Measurements from ENCODE around the gene TRIM54. TPM values are rescaled to one million over a fixed set of nuclear protein-coding genes. Genes with fewer than 3 reads are reported as not detected.

TRIM54 gene
- total and polyA plus RNA-seq, 2 donors (not counting 3 experiments of a cell fraction or from before 2014, with no cell fraction given), result 0.51 to 1.7 TPM

DNA sequence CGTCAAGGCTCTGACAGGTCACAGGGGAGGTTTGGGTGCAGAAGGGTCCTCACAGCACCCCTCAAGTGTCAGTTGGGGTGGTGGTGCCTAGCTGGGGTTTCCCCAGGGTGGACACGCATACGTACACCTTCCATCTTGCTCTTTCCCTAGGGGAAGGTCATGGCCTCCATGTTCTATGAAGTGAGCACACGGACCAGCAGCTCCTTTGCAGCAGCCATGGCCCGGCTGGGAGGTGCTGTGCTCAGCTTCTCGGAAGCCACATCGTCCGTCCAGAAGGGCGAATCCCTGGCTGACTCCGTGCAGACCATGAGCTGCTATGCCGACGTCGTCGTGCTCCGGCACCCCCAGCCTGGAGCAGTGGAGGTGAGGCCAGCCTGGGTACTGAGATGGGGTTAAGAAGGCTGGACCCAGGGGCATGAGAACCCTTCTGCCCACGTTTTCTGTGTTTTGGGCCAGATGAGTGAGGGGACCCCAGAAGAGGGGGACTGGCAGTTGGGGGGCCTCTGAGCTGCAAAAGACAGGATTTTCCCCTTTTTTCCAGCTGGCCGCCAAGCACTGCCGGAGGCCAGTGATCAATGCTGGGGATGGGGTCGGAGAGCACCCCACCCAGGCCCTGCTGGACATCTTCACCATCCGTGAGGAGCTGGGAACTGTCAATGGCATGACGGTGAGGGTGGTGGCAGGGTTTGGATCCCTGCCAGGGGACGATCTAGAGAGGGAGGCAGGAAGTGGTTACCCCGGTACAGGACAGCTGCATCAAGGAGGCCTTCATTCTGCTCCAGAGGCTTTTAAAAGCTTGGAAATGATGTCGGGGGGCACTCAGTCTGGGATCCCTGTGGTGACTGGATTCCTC lies 40.2 kb upstream of the TRIM54 start:
- CTCF ChIA-PET, result interaction anchor here (1.0 to 2.4 kb wide), 4 partner anchors 20 to 61 kb away, joined by 3 to 17 read pairs (median 4); partner anchors contain the start of gene SLC30A3

DNA sequence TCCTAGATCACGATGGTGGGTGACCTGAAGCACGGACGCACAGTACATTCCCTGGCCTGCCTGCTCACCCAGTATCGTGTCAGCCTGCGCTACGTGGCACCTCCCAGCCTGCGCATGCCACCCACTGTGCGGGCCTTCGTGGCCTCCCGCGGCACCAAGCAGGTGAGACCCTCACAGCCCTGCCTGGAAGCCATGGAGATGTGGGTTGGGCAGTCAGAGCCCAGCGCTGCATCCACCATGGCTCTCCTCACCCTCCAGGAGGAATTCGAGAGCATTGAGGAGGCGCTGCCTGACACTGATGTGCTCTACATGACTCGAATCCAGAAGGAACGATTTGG lies 39.6 kb upstream of the TRIM54 start:
- DNase-seq (ENCODE audit: low read depth, low spot score) (no peak), FAIRE-seq (no peak)
- Histone ChIP-seq H2AFZ (ENCODE audit: low read depth, low read length) (no peak overlapping the region), H3K4me3 (replicated peaks in 1 of 3; ENCODE audit: insufficient read depth in 1 of 3, low read depth in 1 of 3, low read length in 3 of 3) (no peak overlapping the region), H3K4me2 (ENCODE audit: insufficient read depth, low read length) (no peak overlapping the region), H3K9me1 (replicated peaks; ENCODE audit: control insufficient read depth, extremely low read depth, insufficient read depth, low read length) (no peaks in the 10 kb centered on the region), H3K79me2 (ENCODE audit: control insufficient read depth, insufficient read depth, low read length) (no peaks in the 10 kb centered on the region), H3K27me3 (ENCODE audit: control insufficient read depth in 2 of 2, insufficient read depth in 2 of 2, low read length in 2 of 2) (no peaks in the 10 kb centered on the region), H3K4me1 (ENCODE audit: control insufficient read depth, extremely low read depth, insufficient read depth, low read length) (no peaks in the 10 kb centered on the region), H3K27ac (ENCODE audit: insufficient read depth, low read depth, low read length) (no peak overlapping the region), H3K36me3 (ENCODE audit: control insufficient read depth in 2 of 2, extremely low read depth in 1 of 2, insufficient read depth in 2 of 2, low read length in 2 of 2) (peaks cover 27 to 63% of the 10 kb centered on the region in 2 experiments), H3K9ac (replicated peaks; ENCODE audit: extremely low read depth, insufficient read depth, low read length) (no peak overlapping the region), H3K9me3 (replicated peaks; ENCODE audit: control insufficient read depth, insufficient read depth, low read length) (no peaks in the 10 kb centered on the region), H4K20me1 (replicated peaks; ENCODE audit: control insufficient read depth, extremely low read depth, insufficient read depth, low read length) (no peaks in the 10 kb centered on the region)
- intact Hi-C loops (cut with micrococcal nuclease), result no loop called here
- BruUV-seq (replicated peaks), result no TSS peak
- dilution Hi-C loops (cut with MboI; ENCODE audit: extremely low pct_ligation_motif_present, low sequenced_read_pairs), result no loop called here
- no peak for TF ChIP-seq CTCF (IDR thresholded peaks at IDR 0.05; ENCODE audit: extremely low read depth in 1 of 2, insufficient read depth in 1 of 2, low read depth in 1 of 2, low read length in 2 of 2)
- TF ChIP-seq MYC (IDR thresholded peaks at IDR 0.05; ENCODE audit: low read depth, low read length), result no peak
- no peak for TF ChIP-seq JUN (IDR thresholded peaks at IDR 0.05; ENCODE audit: borderline replicate concordance, insufficient read depth, insufficient read length, low read depth)
- no peak for TF ChIP-seq GATA2 (IDR thresholded peaks at IDR 0.05; ENCODE audit: insufficient read depth, insufficient read length, low read depth, low read length)
- TF ChIP-seq POLR2AphosphoS5 (IDR thresholded peaks at IDR 0.05; ENCODE audit: insufficient read depth, low read depth, low read length), result no peak
- TF ChIP-seq EZH2 (IDR thresholded peaks at IDR 0.05; ENCODE audit: borderline replicate concordance, low read depth, low read length, severe bottlenecking), result no peak
- no peak for TF ChIP-seq MAX (IDR thresholded peaks at IDR 0.05; ENCODE audit: insufficient read depth, insufficient read length)
- TF ChIP-seq POLR2A (IDR thresholded peaks at IDR 0.05; ENCODE audit: low read depth, low read length), result no peak
- no peak for TF ChIP-seq FOS (IDR thresholded peaks at IDR 0.05; ENCODE audit: borderline replicate concordance, insufficient read depth, low read length)
- ChIA-PET POLR2A (no interaction called here), CTCF (interaction anchor here (1.0 to 2.4 kb wide), 4 partner anchors 20 to 61 kb away, joined by 3 to 17 read pairs (median 4); partner anchors contain the start of gene SLC30A3)

More for the DNA sequence above, 40.2 kb upstream of the TRIM54 start:
- Histone ChIP-seq H3K4me1 (ENCODE audit: control insufficient read depth, extremely low read depth, insufficient read depth, low read length) (no peaks in the 10 kb centered on the region), H4K20me1 (replicated peaks; ENCODE audit: control insufficient read depth, extremely low read depth, insufficient read depth, low read length) (no peaks in the 10 kb centered on the region), H2AFZ (ENCODE audit: low read depth, low read length) (no peak overlapping the region), H3K27me3 (ENCODE audit: control insufficient read depth in 2 of 2, insufficient read depth in 2 of 2, low read length in 2 of 2) (no peaks in the 10 kb centered on the region), H3K36me3 (ENCODE audit: control insufficient read depth in 2 of 2, extremely low read depth in 1 of 2, insufficient read depth in 2 of 2, low read length in 2 of 2) (peaks cover 29 to 66% of the 10 kb centered on the region in 2 experiments), H3K79me2 (ENCODE audit: control insufficient read depth, insufficient read depth, low read length) (no peaks in the 10 kb centered on the region), H3K9ac (replicated peaks; ENCODE audit: extremely low read depth, insufficient read depth, low read length) (no peak overlapping the region), H3K27ac (ENCODE audit: insufficient read depth, low read depth, low read length) (no peak overlapping the region), H3K4me2 (ENCODE audit: insufficient read depth, low read length) (no peak overlapping the region), H3K9me3 (replicated peaks; ENCODE audit: control insufficient read depth, insufficient read depth, low read length) (no peaks in the 10 kb centered on the region), H3K9me1 (replicated peaks; ENCODE audit: control insufficient read depth, extremely low read depth, insufficient read depth, low read length) (no peaks in the 10 kb centered on the region), H3K4me3 (replicated peaks in 1 of 3; ENCODE audit: insufficient read depth in 1 of 3, low read depth in 1 of 3, low read length in 3 of 3) (no peak overlapping the region)
- no peak for TF ChIP-seq EZH2 (IDR thresholded peaks at IDR 0.05; ENCODE audit: borderline replicate concordance, low read depth, low read length, severe bottlenecking)
- BruUV-seq (replicated peaks), result no TSS peak
- dilution Hi-C loops (cut with MboI; ENCODE audit: extremely low pct_ligation_motif_present, low sequenced_read_pairs), result no loop called here
- intact Hi-C loops (cut with micrococcal nuclease), result no loop called here
- POLR2A ChIA-PET, result no interaction called here
- DNase-seq (ENCODE audit: low read depth, low spot score) (no peak), FAIRE-seq (no peak)
